Naive thymus-derived CD8-positive, alpha-beta T cell (primary cell): Measurements from ENCODE around the gene INHBE. TPM values are rescaled to one million over a fixed set of nuclear protein-coding genes. Genes with fewer than 3 reads are reported as not detected.
"Not testable (repeated sequence)": the region's sequence is repeated elsewhere in the genome, so short reads cannot be mapped to it uniquely, and the experiment has no call there.

ENCODE experiments used
- ATAC-seq, 2 donors: fragments of 150-1000 bp; cut with Tn5 transposase in 1 of 2; sonication (Bioruptor Pico), chemical (Tn5 transposase) in 1 of 2; 1 replicate in 1 of 2; 2 replicates in 1 of 2; pipeline ENCODE4 v1.10.0; 2021; ENCODE audit warnings: mild to moderate bottlenecking in 2 of 2, moderate library complexity in 2 of 2
- POLR2A ChIA-PET: fragments of 350-600 bp; sonication (Branson Sonifier 250); formaldehyde crosslinking; loops from one replicate; lab custom pipeline; 2021; ENCODE audit warnings: antibody characterized with exemption; lab: Charles Lee
- DNase-seq, 10 donors: peaks; one replicate each; pipeline versions ENCODE4 v3.0.0 to v3.0.0-alpha.2; 2020 to 2022
- H3K27ac Mint-ChIP-seq, 10 donors: one replicate each; pipeline ENCODE4 v1.8.0; 2020 to 2022; ENCODE audit warnings: mild to moderate bottlenecking in 10 of 10, mixed read lengths in 10 of 10, moderate library complexity in 4 of 10, inconsistent platforms in 1 of 10
- H3K27me3 Mint-ChIP-seq, 5 donors: one replicate each; pipeline ENCODE4 v1.8.0; 2021 to 2022; ENCODE audit warnings: mixed read lengths in 5 of 5
- H3K36me3 Mint-ChIP-seq, 3 donors: one replicate each; pipeline ENCODE4 v1.8.0; 2020 to 2022; ENCODE audit warnings: mixed read lengths in 3 of 3, mild to moderate bottlenecking in 2 of 3, inconsistent platforms in 1 of 3
- H3K4me1 Mint-ChIP-seq, 4 donors: one replicate each; pipeline ENCODE4 v1.8.0; 2021 to 2022; ENCODE audit warnings: mixed read lengths in 4 of 4
- H3K4me3 Mint-ChIP-seq, 10 donors: one replicate each; pipeline ENCODE4 v1.8.0; 2020 to 2022; ENCODE audit warnings: mild to moderate bottlenecking in 10 of 10, mixed read lengths in 10 of 10, moderate library complexity in 6 of 10, inconsistent platforms in 1 of 10
- H3K9me3 Mint-ChIP-seq, 9 donors: one replicate each; pipeline ENCODE4 v1.8.0; 2020 to 2022; ENCODE audit warnings: mixed read lengths in 9 of 9, mild to moderate bottlenecking in 3 of 9, inconsistent platforms in 1 of 9, moderate library complexity in 1 of 9
- polyA plus RNA-seq, 3 donors: library from polyadenylated mRNA; unstranded; fragments of 300-500 nt; fragmentation: Illumina TruSeq; gene quantifications; one replicate each; pipeline ENCODE4 v1.2.3, GENCODE V29; 2021
- total RNA-seq, 8 experiments: library from RNA in 2 of 8; stranded (reverse) in 2 of 8; gene quantifications; one replicate each; pipeline ENCODE4 v1.2.3 and lab custom pipeline; 2021 to 2026

Gene INHBE
- total and polyA plus RNA-seq, 5 experiments from 2014 or later = 0.16 TPM; not detected in 4

DNA sequence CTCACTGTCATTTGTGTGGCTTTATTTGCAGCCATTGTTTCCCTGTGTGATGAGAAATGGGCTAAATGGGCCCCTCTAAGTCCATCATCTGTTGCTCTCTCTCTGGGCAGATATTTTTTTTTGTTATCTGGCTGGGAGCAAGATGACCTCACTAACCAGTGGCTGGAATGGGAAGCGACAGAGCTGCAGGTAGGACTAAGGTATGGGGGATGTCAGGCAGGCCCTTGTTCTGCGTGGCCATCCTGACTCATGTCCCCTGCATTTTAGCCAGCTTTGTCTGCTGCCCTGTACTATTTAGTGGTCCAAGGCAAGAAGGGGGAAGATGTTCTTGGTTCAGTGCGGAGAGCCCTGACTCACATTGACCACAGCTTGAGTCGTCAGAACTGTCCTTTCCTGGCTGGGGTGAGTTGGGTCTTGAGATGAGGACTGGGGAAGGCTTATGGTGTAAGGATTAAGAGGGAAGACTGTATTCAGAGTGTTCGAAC lies 34.1 kb downstream of the INHBE start:
- no peak for ATAC-seq
- Mint-ChIP-seq H3K36me3 (peaks cover 11 to 51% (median 19%) of the 10 kb centered on the region in 3 donors), H3K27me3 (no peaks in the 10 kb centered on the region), H3K9me3 (no peaks in the 10 kb centered on the region), H3K4me1 (peaks cover 13 to 41% (median 33%) of the 10 kb centered on the region in 4 donors), H3K27ac (peak overlapping the region; percentile 88 to 98 (median 97)), H3K4me3 (peak overlapping the region; percentile 92 to 99 (median 96))
- no peak for DNase-seq
- POLR2A ChIA-PET = interaction anchor here (0.6 to 6.4 kb wide), 6 partner anchors 9 to 31 kb away, joined by 3 to 65 read pairs (median 4); partner anchors contain the start of genes ARHGAP9 and DDIT3

DNA sequence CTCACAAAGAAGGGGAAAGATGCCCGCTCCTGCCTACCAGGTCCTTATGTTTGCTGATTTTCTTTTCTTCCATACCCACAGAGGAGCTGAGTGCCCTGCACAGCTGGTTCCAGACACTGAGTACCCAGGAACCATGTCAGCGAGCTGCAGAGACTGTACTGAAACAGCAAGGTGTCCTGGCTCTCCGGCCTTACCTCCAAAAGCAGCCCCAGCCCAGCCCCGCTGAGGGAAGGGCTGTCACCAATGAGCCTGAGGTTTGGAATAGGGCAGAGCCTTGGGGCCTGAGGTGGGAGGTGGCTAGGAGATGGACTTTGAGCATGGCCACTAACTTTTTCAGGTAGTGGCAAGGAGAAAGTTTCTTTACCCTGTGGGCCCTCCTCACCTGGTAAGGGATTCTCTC lies 35.0 kb downstream of the INHBE start:
- DNase-seq = no peak
- H3K27ac Mint-ChIP-seq = peak overlapping the region in 4 of 10 donors; percentile 13 to 98 (median 78)
- no peaks in the 10 kb centered on the region for H3K9me3 Mint-ChIP-seq
- POLR2A ChIA-PET = interaction anchor here (0.6 to 6.4 kb wide), 4 partner anchors 10 to 218 kb away, joined by 3 to 65 read pairs (median 18); partner anchors contain the start of gene ARHGAP9
- ATAC-seq = no peak
- no peaks in the 10 kb centered on the region for H3K27me3 Mint-ChIP-seq
- H3K4me3 Mint-ChIP-seq = peak overlapping the region in 1 of 10 donors; percentile 38
- peaks cover 11 to 55% (median 19%) of the 10 kb centered on the region in 3 donors for H3K36me3 Mint-ChIP-seq
- peaks cover 13 to 41% (median 33%) of the 10 kb centered on the region in 4 donors for H3K4me1 Mint-ChIP-seq

DNA sequence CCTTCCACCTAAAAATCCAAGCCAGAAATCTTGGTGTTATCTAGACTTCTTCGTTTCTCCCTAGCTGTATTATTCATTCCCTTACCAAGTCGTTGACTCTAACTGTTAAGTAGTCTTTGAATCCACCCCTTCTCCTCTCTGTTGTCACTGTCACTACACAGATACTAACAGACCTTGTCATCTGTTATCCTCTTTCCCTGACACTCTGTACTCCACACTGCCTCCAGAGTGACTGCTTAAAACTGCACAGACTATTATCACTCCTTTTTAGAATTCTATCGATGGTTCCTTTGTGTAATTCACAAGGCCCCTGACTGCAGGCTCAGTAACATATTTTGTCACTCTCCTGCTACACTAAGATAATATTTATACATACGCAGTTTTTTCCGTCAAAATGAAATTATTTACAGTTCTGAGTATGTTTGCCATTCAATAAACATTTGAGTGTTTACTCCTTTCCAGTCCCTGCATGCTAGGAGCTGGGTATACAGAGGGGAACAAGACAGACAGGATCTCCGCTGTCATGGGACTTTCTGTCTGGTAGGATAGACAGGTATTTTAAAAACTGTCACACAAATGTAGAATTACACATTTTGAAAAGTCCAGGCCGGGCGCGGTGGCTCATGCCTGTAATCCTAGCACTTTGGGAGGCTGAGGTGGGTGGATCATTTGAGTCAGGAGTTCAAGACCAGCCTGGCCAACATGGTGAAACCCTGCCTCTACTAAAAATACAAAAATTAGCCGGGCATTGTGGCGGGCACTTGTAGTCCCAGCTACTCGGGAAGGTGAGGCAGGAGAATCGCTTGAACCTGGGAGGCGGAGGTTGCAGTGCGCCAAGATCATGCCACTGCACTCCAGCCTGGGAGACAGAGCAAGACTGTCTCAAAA lies 36.5 kb downstream of the INHBE start:
- peaks cover 11 to 65% (median 19%) of the 10 kb centered on the region in 3 donors for H3K36me3 Mint-ChIP-seq
- H3K4me1 Mint-ChIP-seq = peaks cover 13 to 41% (median 33%) of the 10 kb centered on the region in 4 donors
- H3K9me3 Mint-ChIP-seq = no peaks in the 10 kb centered on the region
- POLR2A ChIA-PET = interaction anchor here (0.6 to 5.3 kb wide), 2 partner anchors 12 to 29 kb away, joined by 3 to 32 read pairs; partner anchors contain the start of genes ARHGAP9 and DDIT3
- peak overlapping the region in 9 of 10 donors; percentile 32 to 90 (median 71) for H3K27ac Mint-ChIP-seq
- H3K4me3 Mint-ChIP-seq = peak overlapping the region in 3 of 10 donors; percentile 2 to 34 (median 20)
- peak in 2 of 10 donors; percentile 23 to 42 for DNase-seq
- ATAC-seq = peak in 1 of 2 donors; percentile 13
- no peaks in the 10 kb centered on the region for H3K27me3 Mint-ChIP-seq

DNA sequence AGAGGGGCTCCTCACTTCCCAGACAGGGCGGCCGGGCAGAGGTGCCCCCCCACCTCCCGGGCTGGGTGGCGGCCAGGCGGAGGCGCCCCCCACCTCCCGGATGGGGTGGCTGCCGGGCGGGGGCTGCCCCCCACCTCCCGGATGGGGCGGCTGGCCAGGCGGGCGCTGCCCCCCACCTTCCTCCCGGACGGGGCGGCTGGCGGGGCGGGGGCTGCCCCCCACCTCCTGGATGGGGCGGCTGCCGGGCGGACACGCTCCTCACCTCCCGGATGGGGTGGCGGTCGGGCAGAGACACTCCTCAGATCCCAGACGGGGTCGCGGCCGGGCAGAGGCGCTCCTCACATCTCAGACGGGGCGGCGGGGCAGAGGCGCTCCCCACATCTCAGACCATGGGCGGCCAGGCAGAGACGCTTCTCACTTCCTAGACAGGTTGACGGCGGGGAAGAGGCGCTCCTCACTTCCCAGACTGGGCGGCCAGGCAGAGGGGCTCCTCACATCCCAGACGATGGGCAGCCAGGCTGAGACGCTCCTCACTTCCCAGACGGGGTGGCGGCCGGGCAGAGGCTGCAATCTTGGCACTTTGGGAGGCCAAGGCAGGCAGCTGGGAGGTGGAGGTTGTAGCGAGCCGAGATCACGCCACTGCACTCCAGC lies 40.1 kb downstream of the INHBE start:
- H3K27ac Mint-ChIP-seq = not testable (repeated sequence)

DNA sequence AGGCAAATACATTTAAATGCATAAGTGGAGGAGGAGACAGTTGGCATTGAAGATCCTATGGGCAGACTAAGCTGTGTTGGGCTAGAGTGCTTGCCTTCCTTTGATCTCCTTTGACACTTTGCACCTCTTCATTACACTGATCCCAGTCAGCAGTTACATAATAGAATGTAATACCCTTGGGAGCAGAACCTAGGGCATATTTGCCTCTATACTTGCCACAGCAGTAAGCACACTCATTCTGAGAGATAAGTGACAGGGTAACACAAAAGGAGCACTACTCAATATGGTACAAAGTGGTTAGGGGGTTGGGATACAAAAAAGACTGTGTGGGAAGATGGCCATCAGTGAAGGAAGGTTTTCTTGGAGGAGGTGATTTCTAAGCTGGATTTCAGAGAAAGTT lies 41.7 kb downstream of the INHBE start:
- POLR2A ChIA-PET = interaction anchor here (0.7 to 1.1 kb wide), 2 partner anchors 16 to 43 kb away, joined by 3 read pairs; no protein-coding TSS in a partner anchor
- H3K4me1 Mint-ChIP-seq = peaks cover 0 to 20% (median 16%) of the 10 kb centered on the region in 4 donors
- DNase-seq (no peak), ATAC-seq (no peak)
- H3K4me3 Mint-ChIP-seq = no peak overlapping the region
- no peaks in the 10 kb centered on the region for H3K27me3 Mint-ChIP-seq
- H3K27ac Mint-ChIP-seq = peak overlapping the region in 7 of 10 donors; percentile 32 to 84 (median 57)
- peaks cover 11 to 82% (median 16%) of the 10 kb centered on the region in 3 donors for H3K36me3 Mint-ChIP-seq
- peaks cover 0 to 1% (median 0%) of the 10 kb centered on the region in 9 donors for H3K9me3 Mint-ChIP-seq

More for the DNA sequence above, 40.1 kb downstream of the INHBE start:
- H3K4me3 Mint-ChIP-seq, ATAC-seq, H3K27me3 Mint-ChIP-seq, POLR2A ChIA-PET, DNase-seq, H3K9me3 Mint-ChIP-seq: not testable (repeated sequence)
- Mint-ChIP-seq H3K4me1 (peaks cover 3 to 23% (median 19%) of the 10 kb centered on the region in 4 donors), H3K36me3 (peaks cover 11 to 82% (median 25%) of the 10 kb centered on the region in 3 donors)

DNA sequence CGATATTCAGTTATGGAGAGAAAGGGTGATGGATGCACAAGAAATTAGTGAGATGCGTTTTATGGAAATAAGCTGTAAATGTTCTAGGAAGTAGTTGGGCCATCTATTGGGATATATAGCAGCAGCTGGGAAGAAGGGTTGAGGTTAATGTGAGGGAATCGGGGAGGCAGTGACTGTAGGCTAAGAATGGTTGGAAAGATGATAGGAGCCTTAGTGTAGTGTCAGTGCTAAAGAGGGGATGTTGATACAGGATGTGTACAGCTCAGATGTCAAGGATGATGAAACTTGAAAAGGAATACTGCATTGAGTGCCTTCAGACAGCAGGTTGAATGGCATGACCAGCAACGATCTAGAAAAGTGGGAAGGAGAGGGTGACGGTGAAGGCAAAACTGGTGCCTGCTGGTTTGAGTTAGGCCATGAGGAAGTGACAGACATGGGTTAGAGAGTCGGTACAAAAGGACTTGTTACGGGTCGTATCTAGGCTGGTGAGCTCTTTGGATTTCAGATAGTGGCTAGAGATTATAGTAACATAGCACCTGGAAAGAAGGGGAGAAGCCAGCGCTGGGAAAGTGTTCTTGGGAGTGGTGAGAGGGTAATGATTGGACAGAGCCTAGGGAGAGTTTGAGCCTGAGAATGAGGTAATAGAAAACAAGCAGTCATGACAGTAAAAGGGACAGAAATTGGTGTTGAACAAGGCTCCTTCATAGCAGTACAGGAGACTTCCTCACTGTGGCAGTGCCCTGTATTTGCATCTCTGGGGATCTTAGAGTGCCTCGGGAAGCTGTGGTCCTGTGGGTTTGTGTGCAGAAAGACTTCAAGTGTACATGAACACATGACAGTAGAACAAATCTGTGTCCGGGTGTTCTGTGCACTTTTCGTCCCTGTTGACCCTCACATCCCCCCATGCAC lies 42.4 kb downstream of the INHBE start:
- ATAC-seq (no peak), DNase-seq (no peak)
- Mint-ChIP-seq H3K27me3 (no peaks in the 10 kb centered on the region), H3K36me3 (peaks cover 11 to 82% (median 16%) of the 10 kb centered on the region in 3 donors), H3K27ac (peak overlapping the region in 8 of 10 donors; percentile 33 to 92 (median 68)), H3K4me3 (no peak overlapping the region), H3K4me1 (peaks cover 0 to 20% (median 17%) of the 10 kb centered on the region in 4 donors), H3K9me3 (peaks cover 0 to 1% (median 0%) of the 10 kb centered on the region in 9 donors)
- POLR2A ChIA-PET = interaction anchor here (0.5 to 1.1 kb wide), 3 partner anchors 16 to 232 kb away, joined by 3 read pairs; no protein-coding TSS in a partner anchor

DNA sequence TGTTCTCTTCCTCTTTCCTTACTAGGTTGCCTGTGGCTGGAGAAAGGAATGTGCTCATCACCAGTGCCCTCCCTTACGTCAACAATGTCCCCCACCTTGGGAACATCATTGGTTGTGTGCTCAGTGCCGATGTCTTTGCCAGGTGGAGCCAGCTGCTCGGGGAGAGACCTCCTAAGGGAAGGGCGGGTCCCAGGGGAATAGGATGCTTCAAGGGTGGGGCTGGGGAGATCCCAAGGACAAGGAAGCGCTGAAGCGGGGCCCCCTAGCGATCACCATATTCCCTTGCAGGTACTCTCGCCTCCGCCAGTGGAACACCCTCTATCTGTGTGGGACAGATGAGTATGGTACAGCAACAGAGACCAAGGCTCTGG lies 43.0 kb downstream of the INHBE start:
- Mint-ChIP-seq H3K4me1 (peaks cover 0 to 20% (median 12%) of the 10 kb centered on the region in 4 donors), H3K9me3 (peaks cover 0 to 1% (median 0%) of the 10 kb centered on the region in 9 donors), H3K4me3 (no peak overlapping the region), H3K36me3 (peaks cover 6 to 82% (median 13%) of the 10 kb centered on the region in 3 donors), H3K27me3 (no peaks in the 10 kb centered on the region), H3K27ac (peak overlapping the region in 3 of 10 donors; percentile 62 to 92 (median 80))
- DNase-seq (no peak), ATAC-seq (no peak)
- POLR2A ChIA-PET = interaction anchor here (1.1 to 2.3 kb wide), 2 partner anchors 9 to 22 kb away, joined by 4 to 9 read pairs; partner anchors contain the start of gene DDIT3

DNA sequence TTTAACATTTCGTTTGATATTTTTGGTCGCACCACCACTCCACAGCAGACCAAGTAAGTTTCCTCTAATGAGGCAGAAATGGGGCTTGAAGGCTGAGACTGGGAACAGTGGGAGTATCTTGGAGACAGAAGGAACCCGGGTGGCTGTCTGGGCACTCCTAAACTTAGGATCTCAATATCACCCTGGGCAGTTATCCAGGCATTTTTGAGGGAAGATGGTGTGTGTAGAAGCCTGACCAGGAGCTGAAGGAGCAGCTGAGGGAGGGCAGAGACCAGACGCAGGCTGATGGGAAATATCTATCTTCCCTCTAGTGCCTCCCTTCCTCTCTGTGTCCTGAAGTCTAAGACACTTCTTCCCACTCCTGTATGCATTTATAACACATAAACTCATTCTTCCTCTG lies 43.5 kb downstream of the INHBE start:
- ATAC-seq (no peak), DNase-seq (no peak)
- H3K9me3 Mint-ChIP-seq = peaks cover 0 to 1% (median 0%) of the 10 kb centered on the region in 9 donors
- H3K36me3 Mint-ChIP-seq = peaks cover 6 to 86% (median 14%) of the 10 kb centered on the region in 3 donors
- POLR2A ChIA-PET = interaction anchor here (0.7 to 2.3 kb wide), 3 partner anchors 10 to 135 kb away, joined by 4 to 10 read pairs (median 9); partner anchors contain the start of gene DDIT3
- no peak overlapping the region for H3K4me3 Mint-ChIP-seq
- H3K27ac Mint-ChIP-seq = peak overlapping the region in 1 of 10 donors; percentile 71
- peaks cover 0 to 20% (median 12%) of the 10 kb centered on the region in 4 donors for H3K4me1 Mint-ChIP-seq
- H3K27me3 Mint-ChIP-seq = no peaks in the 10 kb centered on the region

DNA sequence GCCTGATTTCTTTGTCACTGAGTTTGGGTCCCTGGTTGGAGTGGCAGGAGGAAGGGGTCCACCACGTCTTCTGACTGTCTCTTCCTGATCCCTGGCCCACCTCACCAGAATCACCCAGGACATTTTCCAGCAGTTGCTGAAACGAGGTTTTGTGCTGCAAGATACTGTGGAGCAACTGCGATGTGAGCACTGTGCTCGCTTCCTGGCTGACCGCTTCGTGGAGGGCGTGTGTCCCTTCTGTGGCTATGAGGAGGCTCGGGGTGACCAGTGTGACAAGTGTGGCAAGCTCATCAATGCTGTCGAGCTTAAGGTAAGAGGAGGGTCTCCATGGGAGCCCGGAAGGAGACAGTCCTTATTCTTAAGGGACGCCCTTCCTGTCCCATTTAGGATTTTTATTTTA lies 45.1 kb downstream of the INHBE start:
- H3K27ac Mint-ChIP-seq = peak overlapping the region in 3 of 10 donors; percentile 3 to 66 (median 34)

DNA sequence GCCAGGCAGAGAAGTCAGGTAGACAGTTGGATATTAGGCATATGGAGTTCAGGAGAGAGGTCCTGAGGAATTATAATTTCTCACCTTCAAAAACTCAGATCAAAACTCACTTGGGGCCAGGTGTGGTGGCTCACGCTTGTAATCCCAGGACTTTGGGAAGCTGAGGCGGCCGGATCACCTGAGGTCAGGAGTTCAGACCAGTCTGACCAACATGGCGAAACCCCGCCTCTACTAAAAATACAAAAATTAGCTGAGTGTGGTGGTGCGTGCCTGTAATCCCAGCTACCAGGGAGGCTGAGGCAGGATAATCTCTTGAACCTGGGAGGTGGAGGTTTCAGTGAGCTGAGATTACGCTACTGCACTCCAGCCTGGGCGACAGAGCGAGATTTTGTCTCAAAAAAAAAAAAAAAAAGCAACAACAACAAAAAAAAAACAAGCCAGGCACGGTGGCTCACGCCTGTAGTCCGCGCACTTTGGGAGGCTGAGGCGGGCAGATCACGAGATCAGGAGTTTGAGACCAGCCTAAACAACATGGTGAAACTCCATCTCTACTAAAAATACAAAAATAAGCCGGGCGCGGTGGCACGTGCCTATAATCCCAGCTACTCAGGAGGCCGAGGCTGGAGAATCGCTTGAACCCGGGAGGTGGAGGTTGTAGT lies 47.3 kb downstream of the INHBE start:
- H3K9me3 Mint-ChIP-seq, H3K4me3 Mint-ChIP-seq, ATAC-seq, DNase-seq, H3K27me3 Mint-ChIP-seq: not testable (repeated sequence)
- peaks cover 6 to 85% (median 22%) of the 10 kb centered on the region in 3 donors for H3K36me3 Mint-ChIP-seq
- POLR2A ChIA-PET = interaction anchor here (0.6 to 1.7 kb wide), 8 partner anchors 12 to 1398 kb away, joined by 3 to 7 read pairs (median 4); partner anchors contain the start of genes DDIT3 and PA2G4
- H3K27ac Mint-ChIP-seq = peak overlapping the region in 4 of 10 donors; percentile 37 to 89 (median 56)
- H3K4me1 Mint-ChIP-seq = peaks cover 0 to 13% (median 5%) of the 10 kb centered on the region in 4 donors

More for the DNA sequence above, 45.1 kb downstream of the INHBE start:
- POLR2A ChIA-PET = interaction anchor here (1.1 to 2.3 kb wide), 2 partner anchors 12 to 20 kb away, joined by 4 to 9 read pairs; partner anchors contain the start of genes DDIT3 and MARS1
- H3K4me1 Mint-ChIP-seq = peaks cover 0 to 20% (median 12%) of the 10 kb centered on the region in 4 donors
- no peaks in the 10 kb centered on the region for H3K27me3 Mint-ChIP-seq
- DNase-seq = no peak
- H3K36me3 Mint-ChIP-seq = peaks cover 6 to 94% (median 19%) of the 10 kb centered on the region in 3 donors
- H3K4me3 Mint-ChIP-seq = peak overlapping the region in 1 of 10 donors; percentile 22
- peaks cover 0 to 1% (median 0%) of the 10 kb centered on the region in 9 donors for H3K9me3 Mint-ChIP-seq
- no peak for ATAC-seq
